Suprapubic skin (tissue), 4 donors: Measurements from ENCODE around the gene TCF7.

Experiments
- CTCF ChIP-seq, 2 donors: fragments of 200-600 bp in 1 of 2; fragments of 450-650 bp in 1 of 2; sonication (generic) in 1 of 2; IDR thresholded peaks; one replicate each; pipeline ENCODE4 v1.5.1; 2016 to 2019; ENCODE audit warnings: antibody characterized with exemption in 2 of 2, mild to moderate bottlenecking in 1 of 2, moderate library complexity in 1 of 2
- POLR2A ChIP-seq, 2 donors: fragments of 450-650 bp; IDR thresholded peaks; one replicate each; pipeline ENCODE4 v1.6.1; 2017; ENCODE audit warnings: antibody characterized with exemption in 2 of 2, mild to moderate bottlenecking in 2 of 2, moderate library complexity in 2 of 2
- POLR2AphosphoS5 ChIP-seq, 3 donors: sonication (generic); formaldehyde crosslinking; IDR thresholded peaks; one replicate each; pipeline ENCODE4 v1.6.1; 2017; ENCODE audit warnings: antibody characterized with exemption in 3 of 3

- TF ChIP-seq CTCF (IDR thresholded peaks at IDR 0.05), result no peak
- TF ChIP-seq POLR2AphosphoS5 (IDR thresholded peaks at IDR 0.05), result no peak
- no peak for TF ChIP-seq POLR2A (IDR thresholded peaks at IDR 0.05)
Measured at GRCh38 chr5:134148986-134149539, 34.6 kb downstream of the TCF7 start.
